Measurements from ENCODE around the gene STYK1.

DNA sequence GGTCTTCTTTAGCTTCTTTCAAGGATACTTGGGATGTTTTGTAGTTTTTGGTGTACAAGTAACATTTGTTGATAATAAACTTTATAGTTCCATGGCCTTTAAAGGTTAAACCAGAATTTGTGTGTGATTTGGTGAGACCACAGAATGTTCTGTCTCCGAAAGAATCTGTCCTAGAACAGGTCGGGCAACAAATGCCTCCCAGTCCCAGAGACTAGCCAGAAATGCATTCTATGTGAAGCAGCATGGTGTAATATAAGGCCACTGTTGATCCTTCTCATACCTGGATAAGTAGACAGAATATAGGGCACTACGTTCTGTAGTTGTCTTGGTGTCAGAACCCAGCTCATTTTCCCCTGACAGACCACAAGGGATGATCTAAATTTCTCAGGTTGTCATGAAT lies 10.0 kb downstream of the STYK1 start:
- TF ChIP-seq, protein P1, sequence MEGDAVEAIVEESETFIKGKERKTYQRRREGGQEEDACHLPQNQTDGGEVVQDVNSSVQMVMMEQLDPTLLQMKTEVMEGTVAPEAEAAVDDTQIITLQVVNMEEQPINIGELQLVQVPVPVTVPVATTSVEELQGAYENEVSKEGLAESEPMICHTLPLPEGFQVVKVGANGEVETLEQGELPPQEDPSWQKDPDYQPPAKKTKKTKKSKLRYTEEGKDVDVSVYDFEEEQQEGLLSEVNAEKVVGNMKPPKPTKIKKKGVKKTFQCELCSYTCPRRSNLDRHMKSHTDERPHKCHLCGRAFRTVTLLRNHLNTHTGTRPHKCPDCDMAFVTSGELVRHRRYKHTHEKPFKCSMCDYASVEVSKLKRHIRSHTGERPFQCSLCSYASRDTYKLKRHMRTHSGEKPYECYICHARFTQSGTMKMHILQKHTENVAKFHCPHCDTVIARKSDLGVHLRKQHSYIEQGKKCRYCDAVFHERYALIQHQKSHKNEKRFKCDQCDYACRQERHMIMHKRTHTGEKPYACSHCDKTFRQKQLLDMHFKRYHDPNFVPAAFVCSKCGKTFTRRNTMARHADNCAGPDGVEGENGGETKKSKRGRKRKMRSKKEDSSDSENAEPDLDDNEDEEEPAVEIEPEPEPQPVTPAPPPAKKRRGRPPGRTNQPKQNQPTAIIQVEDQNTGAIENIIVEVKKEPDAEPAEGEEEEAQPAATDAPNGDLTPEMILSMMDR (IDR thresholded peaks at IDR 0.05), result no peak
- TF ChIP-seq EP300 (IDR thresholded peaks at IDR 0.05), result no peak

Measured in stomach (tissue), 4 donors.